HG03108 (cell line): Measurements from ENCODE around the gene CEACAM5.
"Not testable (repeated sequence)": the region's sequence is repeated elsewhere in the genome, so short reads cannot be mapped to it uniquely, and the experiment has no call there.

Source experiments
- ATAC-seq: cut with Tn5 transposase; IDR thresholded peaks from one replicate; pipeline ENCODE4 v1.9.1; 2021; ENCODE audit warnings: moderate library complexity; ENCODE audit not compliant: unreplicated experiment

CEACAM5 gene

GRCh38 chr19:41700381-41701195 is 7.8 kb upstream of the CEACAM5 start:
- ATAC-seq: no peak

GRCh38 chr19:41701401-41702075 is 6.9 kb upstream of the CEACAM5 start:
- ATAC-seq: no peak

- ATAC-seq: no peak
Measured at GRCh38 chr19:41702171-41702651, 6.2 kb upstream of the CEACAM5 start.

- no peak for ATAC-seq
Measured at GRCh38 chr19:41703602-41704293, 4.7 kb upstream of the CEACAM5 start.

- no peak for ATAC-seq
Measured at GRCh38 chr19:41705393-41706174, 2.8 kb upstream of the CEACAM5 start.

- no peak for ATAC-seq
Measured at GRCh38 chr19:41706741-41707501, 1.5 kb upstream of the CEACAM5 start.

GRCh38 chr19:41707502-41707812 is 969 bp upstream of the CEACAM5 start:
- no peak for ATAC-seq

GRCh38 chr19:41707871-41708371 is 505 bp upstream of the CEACAM5 start:
- ATAC-seq: no peak

GRCh38 chr19:41709516-41709915 is 1.1 kb downstream of the CEACAM5 start:
- ATAC-seq: not testable (repeated sequence)

- no peak for ATAC-seq
Measured at GRCh38 chr19:41709951-41710645, 1.7 kb downstream of the CEACAM5 start.

GRCh38 chr19:41711376-41712261 is 3.2 kb downstream of the CEACAM5 start:
- ATAC-seq: no peak

- ATAC-seq: no peak
Measured at GRCh38 chr19:41714598-41714997, 6.2 kb downstream of the CEACAM5 start.

- ATAC-seq: no peak
Measured at GRCh38 chr19:41718761-41719160, 10.3 kb downstream of the CEACAM5 start.

GRCh38 chr19:41720103-41720502 is 11.7 kb downstream of the CEACAM5 start:
- no peak for ATAC-seq

GRCh38 chr19:41726493-41726892 is 18.1 kb downstream of the CEACAM5 start:
- ATAC-seq: no peak

- ATAC-seq: no peak
Measured at GRCh38 chr19:41734156-41734555, 25.7 kb downstream of the CEACAM5 start.

GRCh38 chr19:41734585-41734984 is 26.2 kb downstream of the CEACAM5 start:
- no peak for ATAC-seq

GRCh38 chr19:41735071-41735600 is 26.7 kb downstream of the CEACAM5 start:
- ATAC-seq: no peak
